HG03565 (cell line): ENCODE results near the gene SLC39A3.
"Not testable (repeated sequence)": the region's sequence is repeated elsewhere in the genome, so short reads cannot be mapped to it uniquely, and the experiment has no call there.

Source experiments
- ATAC-seq: cut with Tn5 transposase; IDR thresholded peaks from one replicate; pipeline ENCODE4 v1.9.1; 2021; ENCODE audit warnings: mild to moderate bottlenecking, moderate library complexity; ENCODE audit not compliant: unreplicated experiment

The SLC39A3 gene

DNA sequence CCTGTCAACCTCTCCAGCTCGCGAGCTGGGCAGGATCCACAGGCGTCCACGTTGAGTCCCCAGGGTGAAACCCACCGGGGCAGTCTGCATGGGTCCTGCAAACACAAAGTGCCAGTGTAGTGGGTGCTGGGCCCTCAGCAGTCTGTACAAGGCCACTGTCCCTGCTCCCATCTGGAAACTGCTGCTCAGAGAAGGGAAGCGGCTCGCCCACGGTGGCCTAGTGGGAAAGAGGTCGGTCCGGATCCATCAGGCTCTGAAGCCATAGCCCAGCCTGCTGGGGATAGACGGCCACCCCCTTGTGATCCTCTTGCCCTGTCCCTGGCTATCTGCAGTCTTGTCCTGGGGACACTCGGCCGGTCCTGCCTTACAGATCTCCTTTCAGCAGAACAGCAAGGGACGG lies 16.1 kb downstream of the SLC39A3 start:
- no peak for ATAC-seq

GRCh38 chr19:2723345-2723715 lies 16.5 kb downstream of the SLC39A3 start:
- ATAC-seq, result no peak

DNA sequence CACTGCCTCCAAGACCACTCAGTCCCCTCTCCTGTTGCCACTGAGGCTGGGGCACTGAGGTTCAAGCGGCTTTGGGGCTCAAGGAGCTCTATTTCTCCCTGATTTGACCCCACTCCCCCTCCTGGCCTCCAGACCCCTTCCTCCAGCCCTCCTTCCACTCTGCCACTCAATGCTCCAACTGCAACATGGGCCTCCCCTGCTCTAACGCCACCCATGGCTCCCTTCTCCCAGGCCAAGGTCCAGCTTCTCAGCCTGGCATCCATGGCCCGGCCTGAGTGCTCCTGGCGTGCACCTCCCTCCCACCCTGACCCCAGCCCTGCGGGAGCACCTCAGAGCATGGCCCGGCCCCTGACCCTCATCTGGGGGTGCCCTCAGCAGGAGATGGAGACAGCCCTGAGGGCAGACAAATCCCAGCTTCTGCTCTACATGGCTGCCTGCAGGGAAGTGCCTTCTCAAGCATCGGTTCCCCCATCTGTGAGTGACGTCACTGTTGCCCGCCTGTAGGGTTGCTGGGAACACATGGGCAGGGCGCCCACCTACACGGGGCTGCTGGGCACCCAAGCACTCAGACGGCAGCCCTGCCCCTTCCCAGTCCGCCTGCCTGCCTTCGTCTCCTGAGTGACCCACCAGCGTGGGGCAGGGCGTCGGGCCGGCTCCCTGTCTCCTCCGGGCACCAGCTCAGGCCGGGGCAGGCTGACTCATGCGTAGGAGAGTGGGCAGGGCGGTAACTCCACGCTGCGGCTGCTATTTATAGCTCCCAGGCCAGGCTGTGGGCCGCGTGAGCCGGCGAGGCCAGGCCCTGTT lies 17.1 kb downstream of the SLC39A3 start:
- no peak for ATAC-seq

- no peak for ATAC-seq
Observed at GRCh38 chr19:2721570-2722540, 18.0 kb downstream of the SLC39A3 start.

- no peak for ATAC-seq
Observed at GRCh38 chr19:2720777-2721569, 18.8 kb downstream of the SLC39A3 start, which contains the start of gene DIRAS1. TSS of gene DIRAS1 (minus strand) at chr19:2721372. CDS start at chr19:2717806, 3,566 bp downstream.

DNA sequence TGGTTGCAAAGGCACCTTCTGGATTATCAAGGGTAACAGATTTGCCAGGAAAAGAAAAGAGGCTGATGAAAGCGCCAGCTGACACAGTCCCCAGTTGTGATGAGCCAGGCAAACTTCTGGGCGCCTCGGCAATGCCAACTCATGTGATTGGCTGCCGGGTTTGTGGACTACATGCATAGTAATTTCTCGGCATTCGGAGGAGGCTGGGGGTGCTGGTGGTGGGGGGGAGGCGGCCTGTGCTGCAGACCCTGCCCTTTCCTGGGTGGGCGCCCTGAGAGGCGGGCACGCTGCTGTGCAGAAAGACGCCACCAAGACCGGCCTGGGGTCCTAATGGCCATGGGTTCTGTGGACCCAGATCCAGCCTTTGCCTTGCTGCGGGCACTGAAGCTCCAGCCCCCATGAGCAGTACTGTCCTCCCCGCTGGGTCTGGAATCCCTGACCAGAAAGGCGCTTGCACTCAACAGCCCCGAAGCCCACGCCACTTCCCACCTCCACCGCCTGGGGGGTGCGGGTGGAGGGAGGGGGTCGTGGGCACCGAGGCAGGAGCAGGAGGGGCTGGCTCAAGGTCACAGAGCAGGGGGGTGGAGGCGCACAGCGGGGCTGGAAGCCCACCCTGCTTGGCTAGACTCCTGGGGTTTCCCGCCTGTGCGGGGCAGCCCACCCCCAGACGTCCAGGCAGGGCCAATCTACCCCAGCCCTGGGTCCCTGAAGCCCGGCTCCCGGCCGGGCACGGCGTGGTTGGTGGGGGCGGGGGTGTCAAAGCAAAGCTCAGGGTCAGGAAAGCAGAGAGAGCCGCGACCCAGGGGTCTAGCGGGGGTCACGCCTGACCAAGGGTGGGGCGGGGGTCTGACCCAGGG lies 19.7 kb downstream of the SLC39A3 start:
- no peak for ATAC-seq

- no peak for ATAC-seq
Observed at GRCh38 chr19:2719232-2719735, 20.5 kb downstream of the SLC39A3 start.

GRCh38 chr19:2717638-2718541 lies 21.9 kb downstream of the SLC39A3 start:
- ATAC-seq, result no peak

GRCh38 chr19:2716722-2717637 lies 22.8 kb downstream of the SLC39A3 start:
- no peak for ATAC-seq

- ATAC-seq, result no peak
Observed at GRCh38 chr19:2716275-2716650, 23.6 kb downstream of the SLC39A3 start.

- ATAC-seq, result no peak
Observed at GRCh38 chr19:2715470-2716274, 24.1 kb downstream of the SLC39A3 start.

- ATAC-seq, result no peak
Observed at GRCh38 chr19:2714531-2715269, 25.1 kb downstream of the SLC39A3 start.

DNA sequence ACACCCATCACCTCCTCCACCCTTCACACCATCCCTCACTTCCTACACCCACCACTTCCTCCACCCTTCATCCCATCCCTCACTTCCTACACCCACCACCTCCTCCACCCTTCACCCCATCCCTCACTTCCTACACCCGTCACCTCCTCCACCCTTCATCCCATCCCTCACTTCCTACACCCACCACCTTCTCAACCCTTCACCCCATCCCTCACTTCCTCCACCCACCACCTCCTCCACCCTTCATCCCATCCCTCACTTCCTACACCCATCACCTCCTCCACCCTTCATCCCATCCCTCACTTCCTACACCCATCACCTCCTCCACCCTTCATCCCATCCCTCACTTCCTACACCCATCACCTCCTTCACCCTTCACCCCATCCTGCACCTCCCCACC lies 25.7 kb downstream of the SLC39A3 start:
- not testable (repeated sequence) for ATAC-seq

DNA sequence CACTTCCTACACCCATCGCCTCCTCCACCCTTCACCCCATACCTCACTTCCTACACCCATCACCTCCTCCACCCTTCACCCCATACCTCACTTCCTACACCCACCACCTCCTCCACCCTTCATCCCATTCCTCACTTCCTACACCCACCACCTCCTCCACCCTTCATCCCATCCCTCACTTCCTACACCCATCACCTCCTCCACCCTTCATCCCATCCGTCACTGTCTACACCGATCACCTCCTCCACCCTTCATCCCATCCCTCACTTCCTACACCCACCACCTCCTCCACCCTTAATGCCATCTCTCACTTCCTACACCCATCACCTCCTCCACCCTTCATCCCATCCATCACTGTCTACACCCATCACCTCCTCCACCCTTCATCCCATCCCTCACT lies 26.6 kb downstream of the SLC39A3 start:
- not testable (repeated sequence) for ATAC-seq

GRCh38 chr19:2711875-2712205 lies 28.0 kb downstream of the SLC39A3 start:
- ATAC-seq, result no peak

DNA sequence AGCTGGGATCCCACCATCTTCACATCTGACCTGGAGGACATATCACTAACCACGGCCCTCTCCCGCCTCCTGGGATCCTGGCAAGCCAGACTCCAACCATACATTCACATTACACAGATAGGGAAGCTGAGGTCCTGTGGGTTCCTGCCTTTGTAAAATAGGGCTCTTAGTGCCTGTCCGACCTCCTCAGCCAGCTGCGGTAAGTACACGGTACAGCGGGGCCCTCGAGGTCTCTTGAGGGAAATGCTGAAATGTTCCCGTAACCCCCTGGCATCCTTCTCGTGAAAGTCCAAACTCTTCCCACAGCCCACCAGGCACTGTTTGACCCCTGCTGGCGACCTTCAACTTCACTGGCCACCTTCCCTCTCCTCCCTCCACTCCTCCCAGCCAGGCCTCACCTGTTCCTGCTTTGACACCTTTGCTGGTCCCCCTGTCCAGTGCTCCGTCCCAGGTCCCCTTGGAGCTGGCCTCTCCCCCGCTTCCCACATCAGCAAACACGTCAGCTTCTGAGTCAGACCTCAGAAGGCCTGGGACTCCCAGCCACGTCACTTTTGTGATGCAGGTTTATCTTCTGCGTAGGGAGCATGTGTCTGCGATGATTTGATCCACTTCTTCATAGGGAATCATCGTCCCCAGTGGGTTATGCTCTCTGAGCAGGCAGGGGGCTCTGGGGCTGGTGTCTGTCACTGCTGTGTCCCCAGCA lies 28.5 kb downstream of the SLC39A3 start:
- ATAC-seq, result no peak
